D721Med (cell line): Measurements from ENCODE around the gene PPRC1.

Experiments
- DNase-seq: peaks from one replicate; pipeline ENCODE4 v3.0.0; 2011; ENCODE audit warnings: low spot score; ENCODE audit not compliant: insufficient read length
- FAIRE-seq: peaks from 2 replicates; lab custom pipeline; 2011; peaks lifted over from hg19 to GRCh38; lab: Jason Lieb, UNC
- CTCF ChIP-seq: IDR thresholded peaks from 2 replicates; pipeline ENCODE4 v1.5.1; 2012; ENCODE audit warnings: mild to moderate bottlenecking, control low read depth; ENCODE audit not compliant: insufficient read depth; ENCODE audit errors: missing control alignments

The PPRC1 gene

GRCh38 chr10:102123223-102123622 is 9.6 kb upstream of the PPRC1 start:
- TF ChIP-seq CTCF = no peak
- no peak for DNase-seq
- FAIRE-seq = no peak

- DNase-seq (no peak), FAIRE-seq (no peak)
- no peak for TF ChIP-seq CTCF
These were observed 1.3 kb upstream of the PPRC1 start for GRCh38 chr10:102131286-102132170.

- TF ChIP-seq CTCF = no peak
- DNase-seq = no peak
- no peak for FAIRE-seq
These were observed 662 bp upstream of the PPRC1 start for GRCh38 chr10:102132193-102132562.

- no peak for TF ChIP-seq CTCF
- peak; percentile 46 for DNase-seq
These were observed 744 bp downstream of the PPRC1 start for GRCh38 chr10:102133373-102134195.

GRCh38 chr10:102134416-102134815 is 1.6 kb downstream of the PPRC1 start:
- FAIRE-seq (no peak), DNase-seq (no peak)
- no peak for TF ChIP-seq CTCF

More at GRCh38 chr10:102133373-102134195, 744 bp downstream of the PPRC1 start:
- no peak for FAIRE-seq

- no peak for FAIRE-seq
- TF ChIP-seq CTCF = no peak
These were observed 3.2 kb downstream of the PPRC1 start for GRCh38 chr10:102135956-102136526.

More at GRCh38 chr10:102135956-102136526, 3.2 kb downstream of the PPRC1 start:
- no peak for DNase-seq
